Measurements from ENCODE around the gene CCDC60. TPM values are rescaled to one million over a fixed set of nuclear protein-coding genes. Genes with fewer than 3 reads are reported as not detected.
"Not testable (repeated sequence)": the region's sequence is repeated elsewhere in the genome, so short reads cannot be mapped to it uniquely, and the experiment has no call there.

The CCDC60 gene
- total RNA-seq, 5 donors from 2014 or later (not counting 1 experiment from before 2014, with no cell fraction given): not detected

GRCh38 chr12:119343130-119343529 is 8.6 kb downstream of the CCDC60 start:
- Mint-ChIP-seq H3K27me3 (peaks cover 8 to 9% of the 10 kb centered on the region in 2 donors), H3K9me3 (peaks cover 0 to 9% (median 5%) of the 10 kb centered on the region in 3 donors), H3K4me1 (no peaks in the 10 kb centered on the region), H3K4me3 (no peak overlapping the region), H3K36me3 (no peaks in the 10 kb centered on the region), H3K27ac (no peak overlapping the region)
- Histone ChIP-seq H3K4me1 (ENCODE audit: control insufficient read depth in 1 of 2, extremely low read depth in 1 of 2, insufficient read depth in 2 of 2, low read length in 2 of 2) (no peaks in the 10 kb centered on the region), H3K4me3 (ENCODE audit: control insufficient read depth in 1 of 2, extremely low read depth in 1 of 2, low read length in 1 of 2) (no peak overlapping the region), H3K36me3 (ENCODE audit: control insufficient read depth in 2 of 2, extremely low read depth in 1 of 2, insufficient read depth in 1 of 2, low read length in 1 of 2) (no peaks in the 10 kb centered on the region), H3K27me3 (replicated peaks in 1 of 2; ENCODE audit: control insufficient read depth in 2 of 2, extremely low read depth in 1 of 2, insufficient read depth in 2 of 2, low read length in 1 of 2) (peaks cover 0 to 2% of the 10 kb centered on the region in 2 experiments), H3K27ac (ENCODE audit: low read length) (no peak overlapping the region), H3K9me3 (no peaks in the 10 kb centered on the region)
- 88% methylated on average over 7 of the region's 7 CpGs for WGBS (ENCODE audit: insufficient coverage)
- no peak for ATAC-seq (replicated peaks in 1 of 4)
- CTCF ChIA-PET: no interaction called here
- no peak for DNase-seq
- POLR2A ChIA-PET: no interaction called here

- Mint-ChIP-seq H3K9me3 (peaks cover 5 to 17% (median 5%) of the 10 kb centered on the region in 3 donors), H3K4me1 (no peaks in the 10 kb centered on the region), H3K4me3 (no peak overlapping the region), H3K27ac (no peak overlapping the region), H3K36me3 (no peaks in the 10 kb centered on the region), H3K27me3 (peaks cover 5 to 8% of the 10 kb centered on the region in 2 donors)
- Histone ChIP-seq H3K27me3 (replicated peaks in 1 of 2; ENCODE audit: control insufficient read depth in 2 of 2, extremely low read depth in 1 of 2, insufficient read depth in 2 of 2, low read length in 1 of 2) (peaks cover 0 to 3% of the 10 kb centered on the region in 2 experiments), H3K36me3 (ENCODE audit: control insufficient read depth in 2 of 2, extremely low read depth in 1 of 2, insufficient read depth in 1 of 2, low read length in 1 of 2) (no peaks in the 10 kb centered on the region), H3K4me3 (ENCODE audit: control insufficient read depth in 1 of 2, extremely low read depth in 1 of 2, low read length in 1 of 2) (no peak overlapping the region), H3K9me3 (no peaks in the 10 kb centered on the region), H3K4me1 (ENCODE audit: control insufficient read depth in 1 of 2, extremely low read depth in 1 of 2, insufficient read depth in 2 of 2, low read length in 2 of 2) (no peaks in the 10 kb centered on the region), H3K27ac (ENCODE audit: low read length) (no peak overlapping the region)
- ATAC-seq (replicated peaks in 1 of 4) (no peak), DNase-seq (no peak)
- ChIA-PET CTCF (no interaction called here), POLR2A (no interaction called here)
- no CpG with 5 or more reads among the region's 4 CpGs for WGBS (ENCODE audit: insufficient coverage)
Observed at GRCh38 chr12:119354172-119354571, 19.6 kb downstream of the CCDC60 start.

DNA sequence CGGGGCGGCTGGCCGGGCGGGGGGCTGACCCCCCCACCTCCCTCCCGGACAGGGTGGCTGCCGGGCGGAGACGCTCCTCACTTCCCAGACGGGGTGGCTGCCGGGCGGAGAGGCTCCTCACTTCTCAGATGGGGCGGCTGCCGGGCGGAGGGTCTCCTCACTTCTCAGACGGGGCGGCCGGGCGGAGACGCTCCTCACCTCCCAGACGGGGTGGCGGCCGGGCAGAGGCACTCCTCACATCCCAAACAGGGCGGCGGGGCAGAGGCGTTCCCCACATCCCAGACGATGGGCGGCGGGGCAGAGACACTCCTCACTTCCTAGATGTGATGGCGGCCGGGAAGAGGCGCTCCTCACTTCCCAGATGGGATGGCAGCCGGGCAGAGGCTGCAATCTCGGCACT is 25.8 kb downstream of the CCDC60 start:
- CTCF ChIA-PET; H3K27ac Mint-ChIP-seq; H3K36me3 ChIP-seq (ENCODE audit: control insufficient read depth in 2 of 2, extremely low read depth in 1 of 2, insufficient read depth in 1 of 2, low read length in 1 of 2); DNase-seq; H3K9me3 ChIP-seq; ATAC-seq (replicated peaks in 1 of 4); H3K4me3 Mint-ChIP-seq; H3K27ac ChIP-seq (ENCODE audit: low read length); H3K27me3 Mint-ChIP-seq; H3K4me3 ChIP-seq (ENCODE audit: control insufficient read depth in 1 of 2, extremely low read depth in 1 of 2, low read length in 1 of 2); POLR2A ChIA-PET; H3K9me3 Mint-ChIP-seq; H3K4me1 Mint-ChIP-seq; H3K36me3 Mint-ChIP-seq; H3K4me1 ChIP-seq (ENCODE audit: control insufficient read depth in 1 of 2, extremely low read depth in 1 of 2, insufficient read depth in 2 of 2, low read length in 2 of 2); H3K27me3 ChIP-seq (replicated peaks in 1 of 2; ENCODE audit: control insufficient read depth in 2 of 2, extremely low read depth in 1 of 2, insufficient read depth in 2 of 2, low read length in 1 of 2): not testable (repeated sequence)
- no CpG with 5 or more reads among the region's 33 CpGs for whole genome bisulfite sequencing (ENCODE audit: insufficient coverage)

DNA sequence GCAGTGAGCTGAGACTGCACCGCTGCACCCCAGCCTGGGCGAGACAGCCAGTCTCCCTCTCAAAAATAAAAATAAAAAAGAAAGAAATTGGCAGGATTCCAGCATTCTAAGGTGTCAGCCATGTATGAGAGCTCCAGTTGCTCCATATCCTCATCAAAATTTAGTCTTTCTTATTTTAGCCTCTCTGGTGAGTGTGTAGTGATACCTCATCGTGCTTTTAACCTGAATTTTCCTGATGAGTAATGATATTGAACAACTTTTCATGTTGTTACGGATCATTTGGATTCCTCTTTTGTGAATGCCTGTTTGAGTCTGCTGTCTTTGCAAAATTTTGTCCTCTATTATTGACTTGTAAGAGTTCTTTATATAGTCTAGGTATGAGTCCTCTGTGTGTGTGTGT is 28.5 kb downstream of the CCDC60 start:
- Mint-ChIP-seq H3K4me1 (no peaks in the 10 kb centered on the region), H3K27ac (no peak overlapping the region), H3K27me3 (peaks cover 5 to 8% of the 10 kb centered on the region in 2 donors), H3K4me3 (no peak overlapping the region), H3K9me3 (peaks cover 0 to 9% (median 2%) of the 10 kb centered on the region in 3 donors), H3K36me3 (no peaks in the 10 kb centered on the region)
- peaks cover 0 to 3% of the 10 kb centered on the region in 2 experiments for H3K27me3 ChIP-seq (replicated peaks in 1 of 2; ENCODE audit: control insufficient read depth in 2 of 2, extremely low read depth in 1 of 2, insufficient read depth in 2 of 2, low read length in 1 of 2)
- H3K27ac ChIP-seq (ENCODE audit: low read length): no peak overlapping the region
- no peak for ATAC-seq (replicated peaks in 1 of 4)
- 100% methylated on average over 1 of the region's 4 CpGs for WGBS (ENCODE audit: insufficient coverage)
- DNase-seq: no peak
- no peaks in the 10 kb centered on the region for H3K9me3 ChIP-seq
- no peak overlapping the region for H3K4me3 ChIP-seq (ENCODE audit: control insufficient read depth in 1 of 2, extremely low read depth in 1 of 2, low read length in 1 of 2)
- ChIA-PET CTCF (interaction anchor here in 1 of 2 donors (0.7 kb wide), 1 partner anchor 222 kb away, joined by 5 read pairs; no protein-coding TSS in a partner anchor), POLR2A (no interaction called here)
- H3K36me3 ChIP-seq (ENCODE audit: control insufficient read depth in 2 of 2, extremely low read depth in 1 of 2, insufficient read depth in 1 of 2, low read length in 1 of 2): no peaks in the 10 kb centered on the region
- no peaks in the 10 kb centered on the region for H3K4me1 ChIP-seq (ENCODE audit: control insufficient read depth in 1 of 2, extremely low read depth in 1 of 2, insufficient read depth in 2 of 2, low read length in 2 of 2)

GRCh38 chr12:119363490-119363889 is 29.0 kb downstream of the CCDC60 start:
- no peaks in the 10 kb centered on the region for H3K36me3 ChIP-seq (ENCODE audit: control insufficient read depth in 2 of 2, extremely low read depth in 1 of 2, insufficient read depth in 1 of 2, low read length in 1 of 2)
- ATAC-seq (replicated peaks in 1 of 4): no peak
- no peak for DNase-seq
- Mint-ChIP-seq H3K9me3 (peaks cover 0 to 6% (median 2%) of the 10 kb centered on the region in 3 donors), H3K4me1 (no peaks in the 10 kb centered on the region), H3K27ac (no peak overlapping the region), H3K36me3 (no peaks in the 10 kb centered on the region), H3K27me3 (peaks cover 6 to 10% of the 10 kb centered on the region in 2 donors), H3K4me3 (no peak overlapping the region)
- H3K27ac ChIP-seq (ENCODE audit: low read length): no peak overlapping the region
- H3K4me3 ChIP-seq (ENCODE audit: control insufficient read depth in 1 of 2, extremely low read depth in 1 of 2, low read length in 1 of 2): no peak overlapping the region
- no peaks in the 10 kb centered on the region for H3K4me1 ChIP-seq (ENCODE audit: control insufficient read depth in 1 of 2, extremely low read depth in 1 of 2, insufficient read depth in 2 of 2, low read length in 2 of 2)
- peaks cover 0 to 3% of the 10 kb centered on the region in 2 experiments for H3K27me3 ChIP-seq (replicated peaks in 1 of 2; ENCODE audit: control insufficient read depth in 2 of 2, extremely low read depth in 1 of 2, insufficient read depth in 2 of 2, low read length in 1 of 2)
- POLR2A ChIA-PET: no interaction called here
- no CpG with 5 or more reads among the region's 1 CpG for whole genome bisulfite sequencing (ENCODE audit: insufficient coverage)
- CTCF ChIA-PET: interaction anchor here in 1 of 2 donors (0.7 kb wide), 1 partner anchor 222 kb away, joined by 5 read pairs; no protein-coding TSS in a partner anchor
- no peaks in the 10 kb centered on the region for H3K9me3 ChIP-seq

GRCh38 chr12:119365451-119365850 is 30.9 kb downstream of the CCDC60 start:
- no peaks in the 10 kb centered on the region for H3K36me3 ChIP-seq (ENCODE audit: control insufficient read depth in 2 of 2, extremely low read depth in 1 of 2, insufficient read depth in 1 of 2, low read length in 1 of 2)
- WGBS (ENCODE audit: insufficient coverage): no CpG with 5 or more reads among the region's 3 CpGs
- ChIA-PET POLR2A (no interaction called here), CTCF (no interaction called here)
- H3K9me3 ChIP-seq: no peaks in the 10 kb centered on the region
- H3K27ac ChIP-seq (ENCODE audit: low read length): no peak overlapping the region
- peaks cover 0 to 3% of the 10 kb centered on the region in 2 experiments for H3K27me3 ChIP-seq (replicated peaks in 1 of 2; ENCODE audit: control insufficient read depth in 2 of 2, extremely low read depth in 1 of 2, insufficient read depth in 2 of 2, low read length in 1 of 2)
- Mint-ChIP-seq H3K4me3 (no peak overlapping the region), H3K27ac (no peak overlapping the region), H3K9me3 (peaks cover 0 to 3% (median 0%) of the 10 kb centered on the region in 3 donors), H3K36me3 (no peaks in the 10 kb centered on the region), H3K4me1 (no peaks in the 10 kb centered on the region), H3K27me3 (peaks cover 11 to 14% of the 10 kb centered on the region in 2 donors)
- H3K4me3 ChIP-seq (ENCODE audit: control insufficient read depth in 1 of 2, extremely low read depth in 1 of 2, low read length in 1 of 2): no peak overlapping the region
- ATAC-seq (replicated peaks in 1 of 4) (no peak), DNase-seq (no peak)
- H3K4me1 ChIP-seq (ENCODE audit: control insufficient read depth in 1 of 2, extremely low read depth in 1 of 2, insufficient read depth in 2 of 2, low read length in 2 of 2): no peaks in the 10 kb centered on the region

- Histone ChIP-seq H3K36me3 (ENCODE audit: control insufficient read depth in 2 of 2, extremely low read depth in 1 of 2, insufficient read depth in 1 of 2, low read length in 1 of 2) (no peaks in the 10 kb centered on the region), H3K27ac (ENCODE audit: low read length) (no peak overlapping the region), H3K4me1 (ENCODE audit: control insufficient read depth in 1 of 2, extremely low read depth in 1 of 2, insufficient read depth in 2 of 2, low read length in 2 of 2) (no peaks in the 10 kb centered on the region), H3K27me3 (replicated peaks in 1 of 2; ENCODE audit: control insufficient read depth in 2 of 2, extremely low read depth in 1 of 2, insufficient read depth in 2 of 2, low read length in 1 of 2) (peaks cover 0 to 3% of the 10 kb centered on the region in 2 experiments), H3K4me3 (ENCODE audit: control insufficient read depth in 1 of 2, extremely low read depth in 1 of 2, low read length in 1 of 2) (no peak overlapping the region), H3K9me3 (no peaks in the 10 kb centered on the region)
- Mint-ChIP-seq H3K9me3 (peaks cover 0 to 3% (median 0%) of the 10 kb centered on the region in 3 donors), H3K27me3 (peaks cover 11 to 14% of the 10 kb centered on the region in 2 donors), H3K4me1 (no peaks in the 10 kb centered on the region), H3K36me3 (no peaks in the 10 kb centered on the region), H3K4me3 (no peak overlapping the region), H3K27ac (no peak overlapping the region)
- WGBS (ENCODE audit: insufficient coverage): no CpG with 5 or more reads among the region's 6 CpGs
- DNase-seq: no peak
- ChIA-PET CTCF (no interaction called here), POLR2A (no interaction called here)
- ATAC-seq (replicated peaks in 1 of 4): no peak
Observed at GRCh38 chr12:119366007-119366406, 31.5 kb downstream of the CCDC60 start.
